HEK293 (cell line): Measurements from ENCODE around the gene PIP4K2A.

Experiments
- CTCF ChIA-PET: fragments of 350-600 bp; formaldehyde crosslinking; extraction: SDS; loops from one replicate; lab custom pipeline; 2021; ENCODE audit warnings: antibody characterized with exemption; lab: Yijun Ruan, JAX
- POLR2A ChIA-PET: fragments of 300-600 bp; formaldehyde crosslinking; extraction: SDS; loops from one replicate; lab custom pipeline; 2020; ENCODE audit warnings: antibody characterized with exemption, inconsistent platforms; lab: Yijun Ruan, JAX
- H3K27ac ChIP-seq: fragments of 200-500 bp; sonication (Bioruptor generic); 2 replicates; pipeline ENCODE4 v1.5.1; 2014; ENCODE audit warnings: low read depth, low read length, control low read depth, inconsistent platforms; ENCODE audit errors: extremely low read depth
- H3K36me3 ChIP-seq, 2 experiments: fragments of 200-500 bp in 1 of 2; sonication (Bioruptor generic) in 1 of 2; 1 replicate in 1 of 2; 2 replicates in 1 of 2; pipeline ENCODE4 v1.5.1; 2014 to 2017; ENCODE audit warnings: inconsistent platforms in 2 of 2, low read length in 2 of 2; ENCODE audit not compliant: control insufficient read depth in 2 of 2, insufficient read depth in 1 of 2
- H3K4me1 ChIP-seq: fragments of 200-500 bp; sonication (Bioruptor generic); 2 replicates; pipeline ENCODE4 v1.5.1; 2014; ENCODE audit warnings: mild to moderate bottlenecking, low read length, inconsistent platforms; ENCODE audit not compliant: control insufficient read depth, insufficient read depth
- H3K4me3 ChIP-seq: 2 replicates; pipeline ENCODE4 v1.5.1; 2011; ENCODE audit warnings: low read depth, mild to moderate bottlenecking, control low read depth, low read length, moderate library complexity
- H3K9me3 ChIP-seq: fragments of 200-500 bp; sonication (Bioruptor generic); 2 replicates; pipeline ENCODE4 v1.5.1; 2014; ENCODE audit warnings: low read depth, low read length, inconsistent platforms; ENCODE audit not compliant: control insufficient read depth, insufficient read depth
- BCL11B ChIP-seq: fragments of 450-650 bp; formaldehyde crosslinking; IDR thresholded peaks from 2 replicates; pipeline ENCODE4 v1.5.1; 2016; ENCODE audit warnings: low read depth, missing biosample characterization, missing genetic modification characterization
- GLI2 ChIP-seq: fragments of 450-650 bp; formaldehyde crosslinking; IDR thresholded peaks from 2 replicates; pipeline ENCODE4; 2017; ENCODE audit warnings: missing biosample characterization, missing genetic modification characterization, low read depth, borderline replicate concordance
- MZF1 ChIP-seq: fragments of 450-650 bp; formaldehyde crosslinking; IDR thresholded peaks from 2 replicates; pipeline ENCODE4 v1.5.1; 2017; ENCODE audit warnings: missing biosample characterization, missing genetic modification characterization, borderline replicate concordance
- OSR2 ChIP-seq: fragments of 450-650 bp; formaldehyde crosslinking; IDR thresholded peaks from 2 replicates; pipeline ENCODE4 v1.5.1; 2016; ENCODE audit warnings: missing biosample characterization, missing genetic modification characterization
- PRDM6 ChIP-seq: fragments of 450-650 bp; formaldehyde crosslinking; IDR thresholded peaks from 2 replicates; pipeline ENCODE4 v1.5.1; 2017; ENCODE audit warnings: missing biosample characterization, missing genetic modification characterization
- SCRT2 ChIP-seq: fragments of 450-650 bp; formaldehyde crosslinking; IDR thresholded peaks from 2 replicates; pipeline ENCODE4 v1.5.1; 2016; ENCODE audit warnings: missing biosample characterization, missing genetic modification characterization
- SP3 ChIP-seq: fragments of 450-650 bp; formaldehyde crosslinking; IDR thresholded peaks from 2 replicates; pipeline ENCODE4 v1.5.1; 2016; ENCODE audit warnings: missing biosample characterization, missing genetic modification characterization
- SP7 ChIP-seq: fragments of 450-650 bp; formaldehyde crosslinking; IDR thresholded peaks from 2 replicates; pipeline ENCODE4 v1.5.1; 2016; ENCODE audit warnings: missing biosample characterization, missing genetic modification characterization
- TSHZ1 ChIP-seq: fragments of 450-650 bp; formaldehyde crosslinking; IDR thresholded peaks from 2 replicates; pipeline ENCODE4 v1.5.1; 2016; ENCODE audit warnings: missing biosample characterization, missing genetic modification characterization, borderline replicate concordance
- ZBTB17 ChIP-seq: fragments of 450-650 bp; formaldehyde crosslinking; IDR thresholded peaks from 2 replicates; pipeline ENCODE4 v1.5.1; 2016; ENCODE audit warnings: missing biosample characterization, missing genetic modification characterization
- ZEB2 ChIP-seq: fragments of 450-650 bp; formaldehyde crosslinking; IDR thresholded peaks from 2 replicates; pipeline ENCODE4 v1.5.1; 2016; ENCODE audit warnings: missing biosample characterization, missing genetic modification characterization
- ZFHX2 ChIP-seq: fragments of 450-650 bp; formaldehyde crosslinking; conservative IDR thresholded peaks from 2 replicates; pipeline ENCODE4 v1.5.1; 2016; ENCODE audit warnings: missing biosample characterization, missing genetic modification characterization
- ZFP37 ChIP-seq: fragments of 450-650 bp; formaldehyde crosslinking; IDR thresholded peaks from 2 replicates; pipeline ENCODE4 v1.5.1; 2016; ENCODE audit warnings: missing biosample characterization, missing genetic modification characterization
- ZNF121 ChIP-seq: fragments of 450-650 bp; formaldehyde crosslinking; IDR thresholded peaks from 2 replicates; pipeline ENCODE4 v1.5.1; 2016; ENCODE audit warnings: missing biosample characterization, missing genetic modification characterization
- ZNF148 ChIP-seq: fragments of 450-650 bp; formaldehyde crosslinking; IDR thresholded peaks from 2 replicates; pipeline ENCODE4 v1.5.0; 2017; ENCODE audit warnings: missing biosample characterization, missing genetic modification characterization, borderline replicate concordance
- ZNF335 ChIP-seq: fragments of 450-650 bp; formaldehyde crosslinking; conservative IDR thresholded peaks from 2 replicates; pipeline ENCODE4 v1.5.1; 2016; ENCODE audit warnings: missing biosample characterization, missing genetic modification characterization
- ZNF404 ChIP-seq: fragments of 450-650 bp; formaldehyde crosslinking; IDR thresholded peaks from 2 replicates; pipeline ENCODE4 v1.5.1; 2017; ENCODE audit warnings: missing biosample characterization, missing genetic modification characterization
- ZNF518A ChIP-seq: fragments of 450-650 bp; formaldehyde crosslinking; conservative IDR thresholded peaks from 2 replicates; pipeline ENCODE4 v1.5.1; 2016; ENCODE audit warnings: low read depth, missing biosample characterization, missing genetic modification characterization
- ZNF548 ChIP-seq: fragments of 450-650 bp; formaldehyde crosslinking; IDR thresholded peaks from 2 replicates; pipeline ENCODE4 v1.5.1; 2016; ENCODE audit warnings: missing biosample characterization, missing genetic modification characterization
- ZNF561 ChIP-seq: fragments of 450-650 bp; IDR thresholded peaks from 2 replicates; pipeline ENCODE4 v1.5.1; 2018; ENCODE audit warnings: missing biosample characterization, missing genetic modification characterization, borderline replicate concordance
- ZNF600 ChIP-seq: fragments of 450-650 bp; formaldehyde crosslinking; IDR thresholded peaks from 2 replicates; pipeline ENCODE4 v1.5.1; 2016; ENCODE audit warnings: missing biosample characterization, missing genetic modification characterization
- ZNF629 ChIP-seq: fragments of 450-650 bp; formaldehyde crosslinking; IDR thresholded peaks from 2 replicates; pipeline ENCODE4 v1.5.1; 2017; ENCODE audit warnings: missing biosample characterization, missing genetic modification characterization
- ZNF76 ChIP-seq: fragments of 450-650 bp; formaldehyde crosslinking; IDR thresholded peaks from 2 replicates; pipeline ENCODE4; 2016; ENCODE audit warnings: low read depth, missing biosample characterization, missing genetic modification characterization, borderline replicate concordance
- ZNF792 ChIP-seq: fragments of 450-650 bp; formaldehyde crosslinking; IDR thresholded peaks from 2 replicates; pipeline ENCODE4 v1.5.1; 2016; ENCODE audit warnings: missing biosample characterization, missing genetic modification characterization
- ZSCAN30 ChIP-seq: fragments of 450-650 bp; IDR thresholded peaks from 2 replicates; pipeline ENCODE4 v1.5.1; 2018; ENCODE audit warnings: missing biosample characterization, mild to moderate bottlenecking, missing genetic modification characterization, moderate library complexity

The PIP4K2A gene

GRCh38 chr10:22505911-22506685 is 208.3 kb downstream of the PIP4K2A start:
- H3K36me3 ChIP-seq: no peaks in the 10 kb centered on the region
- peak overlapping the region; percentile 29; the same call in 1 of the 2 replicates for H3K27ac ChIP-seq
- H3K4me1 ChIP-seq: peaks cover 23% of the 10 kb centered on the region
- CTCF ChIA-PET: no interaction called here
- no peaks in the 10 kb centered on the region for H3K9me3 ChIP-seq
- no peak overlapping the region for H3K4me3 ChIP-seq
- POLR2A ChIA-PET: no interaction called here
- TF ChIP-seq MZF1: no peak; the same call in 1 of the 2 replicates
- TF ChIP-seq ZNF148 (tag by site-specific recombination): no peak
- peak; percentile 53; the same call in 1 of the 2 replicates for TF ChIP-seq TSHZ1
- no peak for TF ChIP-seq SP3 (tag by site-specific recombination)
- TF ChIP-seq ZFHX2: peak; percentile 88
- TF ChIP-seq ZNF518A (tag by site-specific recombination): 0 out of 2 replicates have a peak, but pooled peaks have one; percentile 11
- peak; percentile 45; the same call in 1 of the 2 replicates for TF ChIP-seq ZNF629 (tag by site-specific recombination)
- TF ChIP-seq ZNF335 (tag by site-specific recombination): peak; percentile 49
- TF ChIP-seq SCRT2 (tag by site-specific recombination): peak; percentile 70
- TF ChIP-seq ZSCAN30 (tag by site-specific recombination): peak; percentile 69
- TF ChIP-seq PRDM6 (tag by site-specific recombination): peak; percentile 25; the same call in 1 of the 2 replicates
- TF ChIP-seq ZFP37: no peak; the same call in 1 of the 2 replicates
- 0 out of 2 replicates have a peak, but pooled peaks have one; percentile 58 for TF ChIP-seq ZNF561
- 0 out of 2 replicates have a peak, but pooled peaks have one; percentile 62 for TF ChIP-seq ZNF121 (tag by site-specific recombination)
- TF ChIP-seq ZNF792: no peak
- TF ChIP-seq ZEB2 (tag by site-specific recombination): peak; percentile 72
- TF ChIP-seq ZNF404 (tag by site-specific recombination): no peak
- 0 out of 2 replicates have a peak, but pooled peaks have one; percentile 39 for TF ChIP-seq BCL11B
- no peak for TF ChIP-seq ZNF548
- peak; percentile 60 for TF ChIP-seq ZNF600
- peak; percentile 80; the same call in 1 of the 2 replicates for TF ChIP-seq ZBTB17 (tag by site-specific recombination)
- TF ChIP-seq SP7 (tag by site-specific recombination): peak; percentile 57
- TF ChIP-seq OSR2: peak; percentile 84
- TF ChIP-seq GLI2 (tag by site-specific recombination): 0 out of 2 replicates have a peak, but pooled peaks have one; percentile 19
- no peak for TF ChIP-seq ZNF76 (tag by site-specific recombination)
